ENCODE data around the gene TESMIN. TPM values are rescaled to one million over a fixed set of nuclear protein-coding genes. Genes with fewer than 3 reads are reported as not detected.

TESMIN gene
- total RNA-seq, 4 donors from 2014 or later, result 1.2 to 57.4 (median 1.6) TPM; not detected in 1

GRCh38 chr11:68682531-68682961 lies 68.8 kb downstream of the TESMIN start:
- DNase-seq, result no peak
- Histone ChIP-seq H3K36me3 (no peaks in the 10 kb centered on the region), H3K4me1 (peaks cover 0 to 11% of the 10 kb centered on the region in 2 donors), H3K4me3 (no peak overlapping the region), H3K27me3 (peaks cover 9 to 12% of the 10 kb centered on the region in 2 donors), H3K9me3 (no peaks in the 10 kb centered on the region), H3K27ac (no peak overlapping the region)
- no peak for TF ChIP-seq POLR2A (IDR thresholded peaks at IDR 0.05)
- TF ChIP-seq CTCF (IDR thresholded peaks at IDR 0.05), result no peak
- intact Hi-C loops (cut with DNase I; ENCODE audit: low total_unique reads), result no loop called here

DNA sequence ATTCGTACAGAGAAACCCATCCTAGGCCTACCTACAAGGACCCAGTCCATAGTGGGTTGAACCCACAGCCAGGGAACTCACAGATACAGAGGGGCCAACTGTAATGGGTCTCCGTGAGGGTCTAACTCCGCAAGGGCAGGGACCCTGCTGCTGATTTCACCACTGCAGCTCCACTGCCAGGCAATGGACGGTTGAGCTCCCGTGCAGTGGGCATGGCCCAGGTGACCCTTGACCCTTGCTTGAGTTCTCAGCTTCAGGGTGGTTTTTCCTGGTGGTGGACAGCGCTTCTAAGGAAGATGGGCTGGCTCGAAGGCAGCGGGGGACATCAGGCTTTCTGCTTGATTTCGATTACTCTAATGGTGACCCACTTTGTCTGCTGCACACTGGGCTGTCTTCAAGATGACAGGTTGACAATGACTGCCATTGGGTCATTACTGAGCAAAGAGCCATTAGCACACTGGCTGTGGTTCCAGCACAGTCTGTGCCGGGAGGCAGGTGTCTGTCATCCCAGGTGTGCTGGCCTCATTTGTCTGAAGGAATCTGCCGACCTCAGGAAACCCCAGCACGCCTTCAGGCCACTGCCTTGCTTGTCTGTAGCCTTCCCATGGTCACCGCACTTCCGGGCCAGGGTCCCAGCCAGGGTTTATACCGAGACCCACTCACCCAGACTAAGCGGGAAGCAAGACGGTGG lies 70.6 kb downstream of the TESMIN start:
- TF ChIP-seq POLR2A (IDR thresholded peaks at IDR 0.05), result no peak
- no peak for TF ChIP-seq CTCF (IDR thresholded peaks at IDR 0.05)
- intact Hi-C loops (cut with DNase I; ENCODE audit: low total_unique reads), result no loop called here
- Histone ChIP-seq H3K36me3 (no peaks in the 10 kb centered on the region), H3K27ac (no peak overlapping the region), H3K27me3 (peaks cover 9 to 10% of the 10 kb centered on the region in 2 donors), H3K4me1 (peaks cover 0 to 11% of the 10 kb centered on the region in 2 donors), H3K4me3 (no peak overlapping the region), H3K9me3 (no peaks in the 10 kb centered on the region)
- no peak for DNase-seq

- Histone ChIP-seq H3K27me3 (no peaks in the 10 kb centered on the region), H3K4me1 (no peaks in the 10 kb centered on the region), H3K9me3 (no peaks in the 10 kb centered on the region), H3K27ac (no peak overlapping the region), H3K4me3 (no peak overlapping the region), H3K36me3 (no peaks in the 10 kb centered on the region)
- intact Hi-C loops (cut with DNase I; ENCODE audit: low total_unique reads), result no loop called here
- DNase-seq, result no peak
- TF ChIP-seq POLR2A (IDR thresholded peaks at IDR 0.05) (no peak), CTCF (IDR thresholded peaks at IDR 0.05) (no peak)
Measured at GRCh38 chr11:68678031-68678441, 73.3 kb downstream of the TESMIN start.

GRCh38 chr11:68677432-68677831 lies 73.9 kb downstream of the TESMIN start:
- no peaks in the 10 kb centered on the region for H3K9me3 ChIP-seq
- no peaks in the 10 kb centered on the region for H3K27me3 ChIP-seq
- H3K4me3 ChIP-seq, result no peak overlapping the region
- H3K36me3 ChIP-seq, result no peaks in the 10 kb centered on the region
- no peaks in the 10 kb centered on the region for H3K4me1 ChIP-seq
- no peak for DNase-seq
- TF ChIP-seq POLR2A (IDR thresholded peaks at IDR 0.05), result no peak
- no peak for TF ChIP-seq CTCF (IDR thresholded peaks at IDR 0.05)
- H3K27ac ChIP-seq, result no peak overlapping the region
- intact Hi-C loops (cut with DNase I; ENCODE audit: low total_unique reads), result no loop called here

DNA sequence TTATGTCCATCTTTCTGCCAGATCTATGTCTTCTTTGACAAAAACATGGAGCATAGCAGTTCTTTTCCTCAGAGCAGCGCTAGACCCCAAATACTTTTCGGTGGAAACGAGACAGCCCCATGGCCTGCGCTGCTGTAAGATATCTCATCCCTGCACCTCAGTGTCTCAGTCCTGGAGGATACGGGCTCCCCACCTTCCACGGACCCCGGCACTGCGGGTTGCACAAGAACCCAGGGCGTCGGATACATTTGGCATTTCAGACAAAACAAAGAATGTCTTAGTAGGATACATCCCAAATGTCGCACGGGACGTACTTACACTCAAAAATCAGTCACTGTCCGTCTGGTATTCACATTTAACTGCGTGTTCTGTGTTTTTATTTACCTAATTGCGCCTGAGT lies 76.9 kb downstream of the TESMIN start:
- DNase-seq, result no peak
- H3K4me3 ChIP-seq, result no peak overlapping the region
- no peak overlapping the region for H3K27ac ChIP-seq
- H3K9me3 ChIP-seq, result no peaks in the 10 kb centered on the region
- TF ChIP-seq POLR2A (IDR thresholded peaks at IDR 0.05) (no peak), CTCF (IDR thresholded peaks at IDR 0.05) (no peak)
- no peaks in the 10 kb centered on the region for H3K4me1 ChIP-seq
- intact Hi-C loops (cut with DNase I; ENCODE audit: low total_unique reads), result no loop called here
- H3K36me3 ChIP-seq, result no peaks in the 10 kb centered on the region
- no peaks in the 10 kb centered on the region for H3K27me3 ChIP-seq
